Activated CD8-positive, alpha-beta memory T cell treated with anti-CD3 and anti-CD28 coated beads, Interleukin-2, amount 50 U/mL, for 4 hours (primary cell): ENCODE results near the gene PLEKHB1.

ENCODE experiments used
- DNase-seq: peaks from one replicate; pipeline ENCODE4 v3.0.0-alpha.2; 2020

PLEKHB1 gene

GRCh38 chr11:73693899-73694525, 47.6 kb downstream of the PLEKHB1 start:
- DNase-seq: no peak

DNA sequence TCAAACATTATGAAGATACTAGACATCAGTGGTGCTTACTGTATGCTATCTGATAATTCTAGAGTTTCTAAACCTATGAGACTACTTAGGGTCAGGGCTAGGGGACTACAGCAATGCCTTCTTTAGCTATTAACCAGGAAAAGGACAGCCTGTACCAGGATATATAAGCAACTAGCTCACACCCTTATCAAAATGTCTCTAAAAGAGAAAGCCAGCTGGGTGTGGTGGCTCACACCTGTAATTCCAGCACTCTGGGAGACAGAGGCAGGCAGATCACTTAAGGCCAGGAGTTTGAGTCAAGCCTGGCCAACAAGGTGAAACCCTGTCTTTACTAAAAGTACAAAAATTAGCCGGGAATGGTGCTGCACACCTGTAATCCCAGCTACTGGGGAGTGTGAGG, 58.7 kb downstream of the PLEKHB1 start:
- no peak for DNase-seq

- DNase-seq: no peak
Measured at GRCh38 chr11:73710964-73711363, 64.6 kb downstream of the PLEKHB1 start.
